DMS153 treated with DMSO at 0.1 percent for 48 hours (cell line): Measurements from ENCODE around the gene FBXL22.

Experiments
- DNase-seq: peaks from one replicate; lab custom pipeline; 2025; ENCODE audit not compliant: unreplicated experiment; lab: John Stamatoyannopoulos, UW

Gene FBXL22

DNA sequence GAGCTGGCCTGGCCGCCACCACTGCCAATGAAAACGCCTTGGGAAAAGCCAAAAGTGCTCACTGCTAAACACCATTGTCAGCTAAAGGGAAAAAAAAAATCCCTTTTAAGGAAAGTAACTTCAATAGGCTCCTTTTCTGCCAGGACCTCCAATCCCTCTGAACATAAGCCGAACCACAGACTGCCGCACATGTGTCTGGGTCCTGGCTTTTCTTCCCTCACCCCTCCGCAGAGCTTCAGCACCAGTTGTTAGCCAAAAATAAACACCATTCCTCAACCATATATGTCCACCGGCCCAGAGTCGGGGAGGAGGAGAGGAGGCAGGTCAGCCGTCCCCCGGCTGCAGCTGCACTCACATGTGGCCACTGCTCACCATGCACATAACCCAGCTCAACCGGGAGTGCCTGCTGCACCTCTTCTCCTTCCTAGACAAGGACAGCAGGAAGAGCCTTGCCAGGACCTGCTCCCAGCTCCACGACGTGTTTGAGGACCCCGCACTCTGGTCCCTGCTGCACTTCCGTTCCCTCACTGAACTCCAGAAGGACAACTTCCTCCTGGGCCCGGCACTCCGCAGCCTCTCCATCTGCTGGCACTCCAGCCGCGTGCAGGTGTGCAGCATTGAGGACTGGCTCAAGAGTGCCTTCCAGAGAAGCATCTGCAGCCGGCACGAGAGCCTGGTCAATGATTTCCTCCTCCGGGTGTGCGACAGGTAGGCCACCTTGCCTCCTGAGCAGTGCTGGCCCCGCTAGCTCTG lies at the start of gene FBXL22:
Gene FBXL22, plus strand, starts transcription at position 350 of the 753 bp plus-strand sequence. Its CDS starts 6 bp downstream, at position 356.
- DNase-seq: peak; percentile 13

- no peak for DNase-seq
Observed at GRCh38 chr15:63551400-63551799, 45.8 kb upstream of the FBXL22 start.

DNA sequence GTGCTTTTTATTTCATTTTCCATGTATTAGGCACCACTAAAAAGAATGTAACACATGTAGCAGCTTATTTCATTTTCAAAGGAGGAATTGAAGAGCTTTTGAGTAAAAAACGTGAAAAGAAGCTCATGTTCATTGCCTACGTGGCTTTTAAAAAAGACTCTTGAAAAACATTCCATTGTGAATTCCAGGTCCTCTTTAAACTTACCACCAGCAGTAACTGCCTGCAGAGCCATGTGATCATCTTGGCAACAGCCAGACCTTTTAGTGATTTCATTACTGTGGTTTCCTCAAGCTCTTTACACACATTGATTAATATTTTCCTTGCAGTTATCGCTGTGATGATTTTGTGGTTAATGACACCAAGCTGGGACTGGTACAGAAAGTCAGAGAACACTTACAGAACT lies 43.8 kb upstream of the FBXL22 start:
- no peak for DNase-seq

DNA sequence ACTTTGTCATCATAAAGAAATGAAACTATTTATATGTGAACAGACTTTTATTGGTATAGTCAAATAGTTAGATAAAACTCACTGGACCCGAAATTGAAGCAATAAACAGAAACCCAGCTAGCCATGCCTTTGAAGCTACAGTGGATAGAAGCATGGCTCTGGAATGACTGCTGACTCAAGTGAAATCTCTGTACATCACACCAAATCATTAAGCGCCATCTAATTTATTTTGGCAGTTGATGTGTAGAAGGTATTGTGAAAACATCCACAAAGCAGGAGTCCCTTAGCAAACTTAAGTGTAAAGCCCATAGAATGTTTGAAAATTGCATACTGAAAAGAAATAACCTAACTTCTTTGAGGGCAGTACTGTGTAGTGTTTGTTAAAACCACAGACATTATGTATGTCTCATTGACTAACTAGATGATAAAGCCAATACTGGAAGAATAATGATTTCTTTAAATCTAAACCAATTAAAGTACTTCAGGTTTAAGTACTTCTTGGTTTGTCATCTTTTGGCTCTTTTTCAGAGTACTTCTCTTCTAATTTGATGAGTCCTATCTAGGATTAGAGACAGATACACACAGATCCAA lies 42.8 kb upstream of the FBXL22 start:
- no peak for DNase-seq

GRCh38 chr15:63555507-63555906 lies 41.7 kb upstream of the FBXL22 start:
- no peak for DNase-seq

GRCh38 chr15:63556246-63556645 lies 40.9 kb upstream of the FBXL22 start:
- DNase-seq: no peak

DNA sequence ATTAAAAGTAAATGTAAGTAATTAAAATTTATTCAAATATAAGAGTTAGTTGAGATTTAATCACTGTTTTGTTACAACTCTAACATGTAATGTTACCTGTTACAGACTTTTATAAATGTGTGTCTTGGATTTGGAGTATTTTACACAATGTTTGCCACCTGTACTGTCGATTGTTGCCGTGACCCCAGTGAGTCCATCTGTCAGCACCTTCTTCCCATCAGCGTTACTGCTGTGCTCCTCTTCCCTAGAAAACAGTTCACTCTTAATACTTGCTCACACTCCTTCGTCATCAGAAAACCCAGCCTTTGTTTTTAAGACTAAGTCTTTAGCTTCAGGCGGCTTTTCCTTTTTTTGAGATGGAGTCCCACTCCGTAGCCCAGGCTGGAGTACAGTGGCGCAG lies 40.5 kb upstream of the FBXL22 start:
- no peak for DNase-seq

- DNase-seq: no peak
Observed at GRCh38 chr15:63559753-63560152, 37.4 kb upstream of the FBXL22 start.

DNA sequence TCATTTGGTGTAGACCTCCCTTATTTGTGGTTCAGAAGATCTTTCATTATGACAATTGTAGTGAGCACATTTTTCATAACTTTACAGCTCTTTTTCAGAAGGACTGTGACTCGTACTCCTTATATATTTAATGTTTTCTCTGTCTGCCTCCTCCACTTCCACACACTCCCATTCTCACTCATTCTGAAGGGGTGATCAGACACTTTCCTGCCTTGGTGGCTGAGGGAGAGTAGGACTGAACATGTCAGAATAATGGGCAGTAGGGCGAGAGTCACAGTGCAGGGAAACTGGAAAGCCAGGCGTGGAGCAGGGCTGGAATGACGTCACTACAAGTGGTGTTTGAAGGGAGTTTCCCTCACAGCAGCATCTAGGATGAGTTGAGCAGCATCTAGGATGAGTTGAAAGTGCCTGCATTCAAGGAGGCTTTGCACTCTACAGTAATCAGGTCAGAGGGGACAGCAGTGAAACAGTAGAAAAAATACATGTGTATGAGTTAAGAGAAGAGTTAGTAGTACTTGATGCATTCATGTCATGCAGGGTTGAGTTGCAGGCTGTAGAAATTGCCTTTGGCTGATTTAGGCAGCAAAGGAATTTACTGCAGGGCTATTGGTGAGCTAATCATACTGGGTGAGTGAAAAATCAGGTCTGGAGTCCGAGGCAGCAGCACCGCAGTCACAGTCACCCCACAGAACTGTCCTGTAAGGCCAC lies 36.3 kb upstream of the FBXL22 start:
- no peak for DNase-seq

DNA sequence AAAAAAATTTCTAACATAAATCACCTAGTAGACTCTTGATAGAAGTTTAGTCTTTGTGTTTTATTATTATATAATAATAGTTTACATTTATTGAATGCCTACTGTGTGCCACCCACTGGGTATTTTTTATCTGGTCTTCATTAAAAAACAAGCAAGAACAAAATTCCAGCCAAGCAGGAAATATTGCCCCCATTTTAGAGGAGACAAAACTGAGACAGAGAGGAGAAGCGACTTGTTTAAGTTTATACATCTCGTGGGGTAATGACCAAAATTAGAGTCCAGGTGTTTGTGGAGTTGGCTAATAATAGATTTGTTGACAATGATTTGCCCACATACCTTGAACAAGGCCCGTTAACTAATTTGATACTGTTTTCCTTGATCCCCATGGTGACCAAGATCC lies 33.1 kb upstream of the FBXL22 start:
- DNase-seq: no peak

- DNase-seq: no peak
Observed at GRCh38 chr15:63565536-63566186, 31.5 kb upstream of the FBXL22 start.

DNA sequence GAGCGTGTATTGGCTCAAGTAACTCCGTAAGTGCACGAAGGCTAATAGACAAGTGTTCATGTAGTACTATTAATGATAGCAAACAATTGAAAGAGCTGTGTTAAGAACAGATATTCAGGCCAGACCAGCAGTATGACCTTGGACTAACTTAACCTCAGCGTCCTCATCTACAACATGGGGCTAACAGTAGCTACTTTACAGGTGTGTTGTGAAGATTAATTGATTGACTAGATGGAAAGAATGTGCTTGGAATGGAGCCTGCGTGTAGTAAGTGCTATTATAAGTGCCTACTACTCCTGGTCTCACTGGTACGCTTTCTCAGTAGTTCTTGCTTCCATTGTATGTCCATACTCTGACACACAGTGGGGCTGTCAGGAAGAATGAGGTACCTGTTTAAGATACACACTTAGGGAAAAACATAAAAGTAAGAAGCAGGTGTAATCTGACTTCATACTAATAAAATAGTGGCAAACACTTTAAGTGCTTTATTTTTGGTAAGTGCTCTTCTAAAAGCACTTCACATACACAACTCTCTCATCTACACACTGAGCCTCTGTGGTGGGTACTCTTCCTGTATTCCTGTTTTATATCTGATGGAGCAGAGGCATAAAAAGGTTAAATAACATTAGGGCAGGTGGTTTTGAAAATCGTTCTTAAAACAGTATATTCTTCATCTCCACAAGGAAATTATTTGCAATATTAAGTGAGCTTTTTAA lies 24.3 kb upstream of the FBXL22 start:
- DNase-seq: no peak

GRCh38 chr15:63573533-63573932 lies 23.7 kb upstream of the FBXL22 start:
- DNase-seq: no peak

GRCh38 chr15:63575312-63575711 lies 21.9 kb upstream of the FBXL22 start:
- no peak for DNase-seq

- no peak for DNase-seq
Observed at GRCh38 chr15:63576441-63576840, 20.7 kb upstream of the FBXL22 start.

DNA sequence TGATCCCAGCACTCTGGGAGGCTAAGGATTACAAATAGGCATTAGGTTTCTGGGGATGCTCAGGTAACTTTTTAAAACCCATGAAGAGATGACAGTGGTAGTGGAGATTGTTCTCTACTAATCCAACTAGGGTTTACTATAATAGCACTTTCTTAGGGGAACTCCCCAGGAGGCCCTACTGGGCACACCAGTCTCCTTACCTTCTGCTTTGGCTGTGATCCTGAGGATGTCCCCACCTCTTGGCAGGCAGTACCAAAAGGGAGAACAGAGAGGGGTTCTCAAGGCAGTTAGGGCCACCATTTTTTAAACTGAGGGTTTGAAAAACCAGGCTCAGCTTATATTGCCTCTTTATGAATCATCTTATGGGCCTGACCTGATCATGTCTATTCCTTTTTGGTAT lies 15.0 kb upstream of the FBXL22 start:
- DNase-seq: no peak

GRCh38 chr15:63582718-63583426 lies 14.3 kb upstream of the FBXL22 start:
- no peak for DNase-seq

DNA sequence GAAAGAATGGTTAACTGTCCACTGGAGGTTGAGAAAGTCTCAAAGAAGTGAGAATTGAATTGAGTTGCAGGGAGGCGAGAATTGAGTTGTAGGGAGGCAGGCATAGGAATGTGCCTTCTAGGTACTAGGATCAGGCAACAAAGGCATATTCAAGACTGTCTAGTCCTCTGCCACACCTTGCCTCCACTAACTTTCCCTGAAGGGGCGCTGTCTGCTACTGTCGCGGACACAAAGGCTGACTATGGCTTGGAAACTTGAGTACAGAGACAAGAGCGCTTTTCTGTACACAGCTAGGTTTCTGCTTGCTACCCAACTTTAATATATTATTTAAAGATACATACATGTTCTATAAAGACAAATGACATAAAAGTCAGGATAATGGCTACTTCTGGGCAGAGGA lies 10.4 kb upstream of the FBXL22 start:
- no peak for DNase-seq

DNA sequence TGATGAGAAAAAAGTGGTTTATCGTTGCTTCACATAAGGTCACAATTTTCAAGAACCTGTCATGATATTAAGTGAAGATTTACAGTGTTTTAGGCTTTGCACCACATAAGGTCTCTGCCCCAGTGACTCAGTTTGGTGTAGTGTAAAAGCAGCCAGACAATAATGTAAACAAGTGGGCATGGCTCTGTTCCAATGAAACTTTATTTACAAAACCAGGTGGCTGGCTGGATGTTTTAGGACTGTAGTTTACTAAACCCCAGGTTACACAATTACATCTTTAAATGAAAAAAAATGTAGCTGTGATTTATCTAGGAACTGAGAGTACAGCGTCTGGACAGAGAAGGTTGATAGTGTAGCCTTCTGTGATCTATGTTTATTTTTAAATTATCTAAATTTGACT lies 9.7 kb upstream of the FBXL22 start:
- no peak for DNase-seq

- no peak for DNase-seq
Observed at GRCh38 chr15:63588826-63589225, 8.4 kb upstream of the FBXL22 start.
